Nephron progenitor cell (in vitro differentiated cells): ENCODE data around the gene ADRA2B.
"Not testable (repeated sequence)": the region's sequence is repeated elsewhere in the genome, so short reads cannot be mapped to it uniquely, and the experiment has no call there.

Experiments used
- DNase-seq: peaks from one replicate; pipeline ENCODE4 v3.0.0; 2021
- H3K27ac Mint-ChIP-seq: 2 replicates; pipeline ENCODE4 v1.8.0; 2021; ENCODE audit warnings: mild to moderate bottlenecking, moderate library complexity, mixed read lengths
- H3K27me3 Mint-ChIP-seq: 2 replicates; pipeline ENCODE4 v1.8.0; 2021; ENCODE audit warnings: mild to moderate bottlenecking, low read depth, mixed read lengths; ENCODE audit not compliant: poor library complexity
- H3K36me3 Mint-ChIP-seq: 2 replicates; pipeline ENCODE4 v1.8.0; 2021; ENCODE audit warnings: low read depth, mixed read lengths
- H3K4me1 Mint-ChIP-seq: 2 replicates; pipeline ENCODE4 v1.8.0; 2021; ENCODE audit warnings: mixed read lengths
- H3K4me3 Mint-ChIP-seq: 2 replicates; pipeline ENCODE4 v1.8.0; 2021; ENCODE audit warnings: mild to moderate bottlenecking, moderate library complexity, mixed read lengths
- H3K9me3 Mint-ChIP-seq: 2 replicates; pipeline ENCODE4 v1.8.0; 2021; ENCODE audit warnings: mild to moderate bottlenecking, moderate library complexity, mixed read lengths
- TF ChIP-seq, protein P1 (sequence below): fragments of 200-600 bp; sonication (generic); IDR thresholded peaks from 2 replicates; pipeline ENCODE4 v1.5.0; 2021; ENCODE audit warnings: antibody characterized with exemption

Gene ADRA2B

GRCh38 chr2:96073170-96073775, 43.1 kb downstream of the ADRA2B start:
- TF ChIP-seq, protein P1, sequence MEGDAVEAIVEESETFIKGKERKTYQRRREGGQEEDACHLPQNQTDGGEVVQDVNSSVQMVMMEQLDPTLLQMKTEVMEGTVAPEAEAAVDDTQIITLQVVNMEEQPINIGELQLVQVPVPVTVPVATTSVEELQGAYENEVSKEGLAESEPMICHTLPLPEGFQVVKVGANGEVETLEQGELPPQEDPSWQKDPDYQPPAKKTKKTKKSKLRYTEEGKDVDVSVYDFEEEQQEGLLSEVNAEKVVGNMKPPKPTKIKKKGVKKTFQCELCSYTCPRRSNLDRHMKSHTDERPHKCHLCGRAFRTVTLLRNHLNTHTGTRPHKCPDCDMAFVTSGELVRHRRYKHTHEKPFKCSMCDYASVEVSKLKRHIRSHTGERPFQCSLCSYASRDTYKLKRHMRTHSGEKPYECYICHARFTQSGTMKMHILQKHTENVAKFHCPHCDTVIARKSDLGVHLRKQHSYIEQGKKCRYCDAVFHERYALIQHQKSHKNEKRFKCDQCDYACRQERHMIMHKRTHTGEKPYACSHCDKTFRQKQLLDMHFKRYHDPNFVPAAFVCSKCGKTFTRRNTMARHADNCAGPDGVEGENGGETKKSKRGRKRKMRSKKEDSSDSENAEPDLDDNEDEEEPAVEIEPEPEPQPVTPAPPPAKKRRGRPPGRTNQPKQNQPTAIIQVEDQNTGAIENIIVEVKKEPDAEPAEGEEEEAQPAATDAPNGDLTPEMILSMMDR: no peak
- Mint-ChIP-seq H3K4me1 (peaks cover 19% of the 10 kb centered on the region), H3K9me3 (peaks cover 36% of the 10 kb centered on the region), H3K36me3 (peaks cover 8% of the 10 kb centered on the region), H3K4me3 (no peak overlapping the region), H3K27me3 (peaks cover 18% of the 10 kb centered on the region), H3K27ac (no peak overlapping the region)
- DNase-seq: no peak

DNA sequence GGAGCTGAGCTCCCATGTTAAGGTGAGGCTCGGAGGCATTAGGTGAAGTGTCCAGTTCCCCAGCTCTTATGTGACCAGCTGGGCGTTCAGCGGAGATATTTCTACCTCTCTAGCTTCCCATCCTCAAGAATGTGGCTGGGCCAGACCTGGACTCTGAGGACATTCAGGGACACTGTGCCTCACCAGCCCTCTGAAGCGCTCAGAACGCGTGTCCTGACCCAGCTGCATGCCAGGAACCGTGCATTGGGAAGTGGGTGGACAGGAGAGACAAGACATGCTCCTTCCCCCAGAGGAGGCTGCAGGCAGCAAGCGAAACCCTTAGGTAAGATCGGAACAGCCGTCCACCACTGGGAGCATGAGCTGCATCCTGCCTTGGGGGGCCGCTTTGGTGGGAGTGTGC, 43.6 kb downstream of the ADRA2B start:
- peaks cover 17% of the 10 kb centered on the region for H3K27me3 Mint-ChIP-seq
- H3K27ac Mint-ChIP-seq: no peak overlapping the region
- DNase-seq: no peak
- peaks cover 8% of the 10 kb centered on the region for H3K36me3 Mint-ChIP-seq
- H3K9me3 Mint-ChIP-seq: peaks cover 31% of the 10 kb centered on the region
- H3K4me3 Mint-ChIP-seq: no peak overlapping the region
- H3K4me1 Mint-ChIP-seq: peaks cover 23% of the 10 kb centered on the region
- TF ChIP-seq, protein P1: no peak

GRCh38 chr2:96071977-96072491, 44.3 kb downstream of the ADRA2B start:
- H3K36me3 Mint-ChIP-seq, H3K4me3 Mint-ChIP-seq, H3K27ac Mint-ChIP-seq, DNase-seq: not testable (repeated sequence)
- peaks cover 10% of the 10 kb centered on the region for H3K27me3 Mint-ChIP-seq
- peaks cover 29% of the 10 kb centered on the region for H3K4me1 Mint-ChIP-seq
- peaks cover 27% of the 10 kb centered on the region for H3K9me3 Mint-ChIP-seq

DNA sequence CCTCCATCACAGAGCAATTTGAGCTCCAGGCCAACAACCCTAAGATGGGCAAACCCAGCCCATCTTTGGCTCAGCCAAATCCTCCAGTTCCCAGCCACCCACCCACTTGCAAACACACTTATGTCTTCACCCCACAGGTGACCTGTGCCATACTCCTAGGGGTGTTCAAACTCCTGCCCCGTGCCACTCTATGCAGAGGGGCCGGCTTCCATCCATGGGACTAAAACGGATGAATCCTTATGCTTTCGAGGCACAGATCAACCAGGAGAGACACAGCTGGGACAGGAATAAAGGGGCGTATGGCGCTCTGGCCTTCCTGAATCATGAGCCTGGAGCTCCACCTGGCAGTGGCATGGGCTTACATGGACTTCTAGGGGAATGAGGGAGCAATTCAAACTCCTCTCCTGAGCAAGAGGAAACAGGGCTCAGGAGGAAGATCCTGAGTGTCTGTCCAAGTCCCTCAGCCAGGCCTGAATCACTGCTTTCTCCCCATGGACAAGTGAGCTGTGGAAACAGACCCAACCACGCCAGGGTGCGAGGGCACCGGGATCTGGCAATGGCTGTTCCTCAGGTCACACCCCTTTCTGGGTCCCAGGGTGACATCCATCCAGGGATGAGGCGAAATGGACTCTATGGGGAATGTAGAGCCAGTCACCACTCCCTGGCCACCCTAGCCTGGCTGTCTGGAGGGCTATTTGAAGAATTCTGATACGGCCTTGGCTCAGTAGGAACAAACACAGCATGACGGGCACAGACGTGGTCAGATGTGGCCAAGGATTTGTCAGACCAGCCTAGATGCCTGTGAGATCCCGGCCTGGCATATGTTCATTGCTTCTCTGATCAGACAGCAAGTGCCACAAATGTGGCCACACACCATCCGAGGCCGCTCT, 45.0 kb downstream of the ADRA2B start:
- not testable (repeated sequence) for H3K4me3 Mint-ChIP-seq

DNA sequence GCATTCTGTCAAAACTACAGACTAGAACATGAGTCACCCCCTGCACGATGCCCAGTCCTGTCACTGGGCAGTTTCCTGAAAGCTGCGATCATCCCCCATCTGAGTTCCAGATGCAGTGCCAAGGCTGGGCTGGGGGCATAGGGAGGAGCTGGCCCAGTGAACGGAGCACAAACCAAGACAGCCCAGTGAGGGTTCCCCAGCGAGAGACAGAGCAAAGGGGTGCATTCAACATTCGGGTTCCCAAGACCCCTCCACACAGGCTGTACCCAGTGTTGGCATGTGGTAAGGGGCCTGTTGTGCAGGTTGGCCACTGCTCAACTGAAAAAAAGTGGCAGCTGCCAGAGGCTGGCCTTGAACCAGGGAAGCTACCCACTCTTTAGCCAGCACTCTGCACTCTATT, 46.0 kb downstream of the ADRA2B start:
- Mint-ChIP-seq H3K9me3 (peaks cover 10% of the 10 kb centered on the region), H3K4me1 (peaks cover 30% of the 10 kb centered on the region)
- DNase-seq, H3K27ac Mint-ChIP-seq, H3K27me3 Mint-ChIP-seq, H3K36me3 Mint-ChIP-seq, H3K4me3 Mint-ChIP-seq: not testable (repeated sequence)

More for the DNA sequence above, 45.0 kb downstream of the ADRA2B start:
- not testable (repeated sequence) for H3K27me3 Mint-ChIP-seq, H3K36me3 Mint-ChIP-seq, DNase-seq
- Mint-ChIP-seq H3K4me1 (peaks cover 30% of the 10 kb centered on the region), H3K27ac (peak overlapping the region; percentile 25), H3K9me3 (peaks cover 20% of the 10 kb centered on the region)

GRCh38 chr2:96069878-96070277, 46.5 kb downstream of the ADRA2B start:
- DNase-seq, H3K4me3 Mint-ChIP-seq, H3K9me3 Mint-ChIP-seq, H3K27ac Mint-ChIP-seq, H3K27me3 Mint-ChIP-seq, H3K36me3 Mint-ChIP-seq: not testable (repeated sequence)
- peaks cover 30% of the 10 kb centered on the region for H3K4me1 Mint-ChIP-seq

- not testable (repeated sequence) for H3K27me3 Mint-ChIP-seq, H3K36me3 Mint-ChIP-seq, H3K9me3 Mint-ChIP-seq, H3K4me3 Mint-ChIP-seq, DNase-seq
- H3K27ac Mint-ChIP-seq: peak overlapping the region; percentile 25
- peaks cover 29% of the 10 kb centered on the region for H3K4me1 Mint-ChIP-seq
Measured at GRCh38 chr2:96067902-96068581, 48.3 kb downstream of the ADRA2B start.

- not testable (repeated sequence) for H3K27me3 Mint-ChIP-seq, DNase-seq, H3K27ac Mint-ChIP-seq, H3K4me3 Mint-ChIP-seq, H3K36me3 Mint-ChIP-seq, H3K9me3 Mint-ChIP-seq
- H3K4me1 Mint-ChIP-seq: peaks cover 23% of the 10 kb centered on the region
Measured at GRCh38 chr2:96067098-96067660, 49.2 kb downstream of the ADRA2B start.

GRCh38 chr2:96066511-96066910, 49.9 kb downstream of the ADRA2B start:
- H3K4me1 Mint-ChIP-seq: peaks cover 24% of the 10 kb centered on the region
- H3K27me3 Mint-ChIP-seq, DNase-seq, H3K4me3 Mint-ChIP-seq, H3K27ac Mint-ChIP-seq, H3K9me3 Mint-ChIP-seq, H3K36me3 Mint-ChIP-seq: not testable (repeated sequence)

DNA sequence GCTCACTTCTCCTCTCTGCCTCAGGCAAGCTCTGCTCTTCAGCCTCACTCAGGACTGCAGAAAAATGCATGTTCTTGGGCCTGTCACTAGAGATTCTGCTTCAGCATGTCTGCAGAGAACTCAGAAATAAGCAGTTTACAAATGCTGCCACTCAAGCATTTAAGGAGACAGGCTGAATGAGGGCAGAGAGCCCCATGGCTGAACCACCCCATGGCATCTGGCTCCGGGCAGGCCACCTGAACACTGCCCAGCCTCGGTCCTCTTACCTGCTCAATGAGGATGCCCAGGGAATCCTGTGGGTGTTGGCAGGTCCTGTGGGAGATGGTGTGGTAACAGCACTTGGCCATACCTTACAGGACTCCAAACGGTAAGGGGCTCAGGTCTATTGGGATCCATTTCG, 50.4 kb downstream of the ADRA2B start:
- H3K9me3 Mint-ChIP-seq, DNase-seq, H3K27ac Mint-ChIP-seq, H3K36me3 Mint-ChIP-seq, H3K27me3 Mint-ChIP-seq, H3K4me3 Mint-ChIP-seq: not testable (repeated sequence)
- peaks cover 22% of the 10 kb centered on the region for H3K4me1 Mint-ChIP-seq
